NCI-H1694 (cell line): ENCODE measurements around the gene PRPF8.
"Not testable (repeated sequence)": the region's sequence is repeated elsewhere in the genome, so short reads cannot be mapped to it uniquely, and the experiment has no call there.

Experiments used
- DNase-seq: peaks from one replicate; lab custom pipeline; 2025; lab: John Stamatoyannopoulos, UW

Gene PRPF8

GRCh38 chr17:1716076-1716911, 31.6 kb upstream of the PRPF8 start:
- DNase-seq: peak; percentile 99

- DNase-seq: no peak
These were observed 31.1 kb upstream of the PRPF8 start for GRCh38 chr17:1715803-1716075.

GRCh38 chr17:1714980-1715802, 30.5 kb upstream of the PRPF8 start:
- DNase-seq: no peak

GRCh38 chr17:1714427-1714979, 29.8 kb upstream of the PRPF8 start:
- DNase-seq: peak; percentile 58

- peak; percentile 57 for DNase-seq
These were observed 29.3 kb upstream of the PRPF8 start for GRCh38 chr17:1713878-1714426.

GRCh38 chr17:1713160-1713877, 28.7 kb upstream of the PRPF8 start:
- no peak for DNase-seq

GRCh38 chr17:1712271-1712670, 27.6 kb upstream of the PRPF8 start:
- no peak for DNase-seq

GRCh38 chr17:1711804-1712203, 27.1 kb upstream of the PRPF8 start:
- no peak for DNase-seq

- no peak for DNase-seq
These were observed 26.3 kb upstream of the PRPF8 start for GRCh38 chr17:1710807-1711553.

- no peak for DNase-seq
These were observed 25.5 kb upstream of the PRPF8 start, which contains the start of gene TLCD2 for GRCh38 chr17:1709971-1710806. Gene TLCD2, minus strand, starts transcription at chr17:1710377. Its CDS starts 135 bp downstream, at chr17:1710242.

GRCh38 chr17:1709403-1709951, 24.8 kb upstream of the PRPF8 start:
- no peak for DNase-seq

GRCh38 chr17:1708791-1709346, 24.2 kb upstream of the PRPF8 start:
- not testable (repeated sequence) for DNase-seq

GRCh38 chr17:1707107-1707506, 22.4 kb upstream of the PRPF8 start:
- no peak for DNase-seq

GRCh38 chr17:1705004-1705403, 20.3 kb upstream of the PRPF8 start:
- no peak for DNase-seq

- no peak for DNase-seq
These were observed 18.4 kb upstream of the PRPF8 start for GRCh38 chr17:1703063-1703462.

- not testable (repeated sequence) for DNase-seq
These were observed 15.2 kb upstream of the PRPF8 start for GRCh38 chr17:1699891-1700290.

GRCh38 chr17:1697681-1698080, 13.0 kb upstream of the PRPF8 start:
- no peak for DNase-seq

GRCh38 chr17:1695365-1695764, 10.7 kb upstream of the PRPF8 start:
- DNase-seq: no peak

GRCh38 chr17:1693339-1693738, 8.7 kb upstream of the PRPF8 start:
- no peak for DNase-seq
